ENCODE results near the gene BTG4.

DNA sequence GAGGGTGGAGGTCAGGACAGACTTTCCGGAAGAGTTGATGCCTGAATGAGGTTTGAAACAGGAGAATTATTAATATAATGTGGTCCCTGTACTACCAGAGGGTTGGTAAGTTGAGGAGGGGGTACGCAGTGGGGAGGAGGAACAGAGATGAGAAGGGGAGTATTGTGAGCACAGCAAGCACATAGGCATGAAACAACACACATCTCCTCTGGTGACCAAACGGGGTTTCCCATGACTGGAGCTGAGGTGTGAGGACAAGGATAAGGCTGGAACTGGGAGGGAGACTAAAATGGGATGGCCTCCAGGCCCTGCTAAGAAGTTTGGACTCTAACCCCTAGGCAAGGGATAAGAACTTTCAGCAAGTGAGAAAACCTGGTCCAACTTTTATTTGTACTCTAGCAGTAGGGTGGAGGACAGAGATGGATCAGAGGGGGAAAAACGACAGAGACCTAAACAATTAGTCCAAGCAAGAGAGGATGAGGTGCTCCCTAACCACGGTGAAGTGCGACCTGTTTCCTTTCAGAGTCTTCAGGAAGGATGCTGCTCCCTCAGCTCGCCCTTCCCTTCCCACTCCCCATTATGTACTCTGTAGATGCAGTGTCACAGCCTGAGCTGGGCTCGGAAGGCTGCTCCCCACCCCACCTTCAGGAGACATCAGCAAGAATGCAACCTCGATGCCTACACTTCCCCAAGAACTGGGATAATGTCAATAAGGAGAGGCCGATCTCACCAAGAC lies 59.2 kb downstream of the BTG4 start:
- TF ChIP-seq CTCF (conservative IDR thresholded peaks at IDR 0.05 in 1 of 2, IDR thresholded peaks at IDR 0.05 in 1 of 2; ENCODE audit: extremely low read depth in 1 of 2, insufficient read depth in 1 of 2, low read depth in 1 of 2, low read length in 2 of 2), result no peak
- TF ChIP-seq EZH2 (IDR thresholded peaks at IDR 0.05; ENCODE audit: borderline replicate concordance, low read length), result no peak

Data from mammary epithelial cell (primary cell).